CD4-positive, alpha-beta T cell (primary cell): Measurements from ENCODE around the gene SHROOM2. TPM values are rescaled to one million over a fixed set of nuclear protein-coding genes. Genes with fewer than 3 reads are reported as not detected.

Experiments used
- ATAC-seq: fragments of 200-7000 bp; cut with Tn5 transposase; one replicate; pipeline ENCODE4 v1.10.0; 2022; ENCODE audit warnings: mild to moderate bottlenecking; ENCODE audit not compliant: poor library complexity
- CTCF ChIA-PET: fragments of 350-600 bp; sonication (Branson Sonifier 250); formaldehyde crosslinking; loops from one replicate; lab custom pipeline; 2021; ENCODE audit warnings: antibody characterized with exemption, inconsistent platforms; lab: Charles Lee
- POLR2A ChIA-PET: fragments of 350-600 bp; sonication (Branson Sonifier 250); formaldehyde crosslinking; loops from one replicate; lab custom pipeline; 2021; ENCODE audit warnings: antibody characterized with exemption, inconsistent platforms; lab: Charles Lee
- DNase-seq, 14 experiments: peaks; one replicate each; pipeline ENCODE4 v3.0.0-alpha.2; 2013 to 2020; ENCODE audit warnings: mixed read lengths in 2 of 14
- H3K27ac ChIP-seq, 2 donors: one replicate each; pipeline versions ENCODE4 v1.5.1 to v1.7.0; 2013; ENCODE audit warnings: low read length in 2 of 2, low read depth in 1 of 2, mild to moderate bottlenecking in 1 of 2
- H3K27me3 ChIP-seq, 2 experiments: 1 replicate in 1 of 2; 2 replicates in 1 of 2; pipeline versions ENCODE4 v1.6.1 to v1.7.0; 2013; ENCODE audit warnings: low read length in 2 of 2, control low read depth in 1 of 2, mild to moderate bottlenecking in 1 of 2, moderate library complexity in 1 of 2; ENCODE audit not compliant: insufficient read depth in 2 of 2, control insufficient read depth in 1 of 2
- H3K36me3 ChIP-seq: one replicate; pipeline ENCODE4 v1.6.1; 2013; ENCODE audit warnings: low read length, control low read depth; ENCODE audit not compliant: insufficient read depth
- H3K4me1 ChIP-seq: one replicate; pipeline ENCODE4 v1.6.1; 2013; ENCODE audit warnings: low read length, control low read depth; ENCODE audit not compliant: insufficient read depth
- H3K4me3 ChIP-seq: one replicate; pipeline ENCODE4 v1.5.1; 2013; ENCODE audit warnings: mild to moderate bottlenecking, low read length, moderate library complexity
- H3K9me3 ChIP-seq, 2 experiments: 1 replicate in 1 of 2; 2 replicates in 1 of 2; pipeline versions ENCODE4 v1.6.1 to v1.7.0; 2013; ENCODE audit warnings: low read length in 2 of 2, mild to moderate bottlenecking in 2 of 2, control low read depth in 1 of 2, moderate library complexity in 1 of 2; ENCODE audit not compliant: control insufficient read depth in 1 of 2, insufficient read depth in 1 of 2
- H3K27ac Mint-ChIP-seq: one replicate; pipeline ENCODE4 v1.8.0; 2020; ENCODE audit warnings: mixed read lengths
- H3K27me3 Mint-ChIP-seq: one replicate; pipeline ENCODE4 v1.8.0; 2021; ENCODE audit warnings: mixed read lengths
- H3K36me3 Mint-ChIP-seq: one replicate; pipeline ENCODE4 v1.8.0; 2021; ENCODE audit warnings: low read depth, mixed read lengths
- H3K4me1 Mint-ChIP-seq: one replicate; pipeline ENCODE4 v1.8.0; 2021; ENCODE audit warnings: low read depth, mixed read lengths
- H3K4me3 Mint-ChIP-seq: one replicate; pipeline ENCODE4 v1.8.0; 2020; ENCODE audit warnings: mild to moderate bottlenecking, mixed read lengths
- H3K9me3 Mint-ChIP-seq: one replicate; pipeline ENCODE4 v1.8.0; 2020; ENCODE audit warnings: mixed read lengths
- CTCF ChIP-seq: fragments of 200-600 bp; IDR thresholded peaks from one replicate; pipeline ENCODE4 v1.8.0; 2022; ENCODE audit warnings: antibody characterized with exemption, mild to moderate bottlenecking
- intact Hi-C, 2 experiments: fragments of 100-400 bp; cut with DNase I in 1 of 2; cut with micrococcal nuclease in 1 of 2; formaldehyde crosslinking; loops; one replicate each; pipeline versions ENCODE4 v1.15.1 to v1.9.0; 2023 to 2025; cut with DNase I, micrococcal nuclease
- total RNA-seq, 174 experiments: library from RNA in 2 of 174; stranded (reverse) in 2 of 174; gene quantifications; one replicate each; pipeline ENCODE4 v1.2.3 and lab custom pipeline; 2021 to 2026

Gene SHROOM2
- total RNA-seq, 2 experiments from 2014 or later: not detected

GRCh38 chrX:9786798-9787635, 788 bp downstream of the SHROOM2 start:
- no peaks in the 10 kb centered on the region for H3K4me1 Mint-ChIP-seq
- Histone ChIP-seq H3K27ac (no peak overlapping the region), H3K9me3 (no peaks in the 10 kb centered on the region), H3K4me1 (no peaks in the 10 kb centered on the region), H3K36me3 (no peaks in the 10 kb centered on the region), H3K27me3 (peaks cover 15 to 27% of the 10 kb centered on the region in 2 experiments), H3K4me3 (no peak overlapping the region)
- no peak for DNase-seq
- CTCF ChIA-PET: no interaction called here
- H3K4me3 Mint-ChIP-seq: no peak overlapping the region
- ATAC-seq: no peak
- TF ChIP-seq CTCF: no peak
- H3K27ac Mint-ChIP-seq: no peak overlapping the region
- intact Hi-C loops: no loop called here
- H3K9me3 Mint-ChIP-seq: no peaks in the 10 kb centered on the region
- H3K27me3 Mint-ChIP-seq: peaks cover 26% of the 10 kb centered on the region
- POLR2A ChIA-PET: interaction anchor here (0.7 kb wide), 1 partner anchor 11 kb away, joined by 4 read pairs; no protein-coding TSS in a partner anchor
- no peaks in the 10 kb centered on the region for H3K36me3 Mint-ChIP-seq

GRCh38 chrX:9788911-9789310, 2.7 kb downstream of the SHROOM2 start:
- intact Hi-C loops: no loop called here
- peaks cover 19% of the 10 kb centered on the region for H3K27me3 Mint-ChIP-seq
- H3K4me1 Mint-ChIP-seq: no peaks in the 10 kb centered on the region
- no peaks in the 10 kb centered on the region for H3K9me3 ChIP-seq
- H3K4me3 Mint-ChIP-seq: no peak overlapping the region
- no peak for ATAC-seq
- no peak for TF ChIP-seq CTCF
- H3K27me3 ChIP-seq: peaks cover 15 to 27% of the 10 kb centered on the region in 2 experiments
- H3K36me3 Mint-ChIP-seq: no peaks in the 10 kb centered on the region
- H3K4me1 ChIP-seq: no peaks in the 10 kb centered on the region
- no peak overlapping the region for H3K4me3 ChIP-seq
- H3K36me3 ChIP-seq: no peaks in the 10 kb centered on the region
- no peak overlapping the region for H3K27ac ChIP-seq
- ChIA-PET CTCF (no interaction called here), POLR2A (no interaction called here)
- H3K9me3 Mint-ChIP-seq: no peaks in the 10 kb centered on the region
- H3K27ac Mint-ChIP-seq: no peak overlapping the region
- no peak for DNase-seq

GRCh38 chrX:9789555-9789954, 3.3 kb downstream of the SHROOM2 start:
- CTCF ChIA-PET: no interaction called here
- DNase-seq (no peak), ATAC-seq (no peak)
- Histone ChIP-seq H3K27ac (no peak overlapping the region), H3K36me3 (no peaks in the 10 kb centered on the region), H3K27me3 (peaks cover 15 to 25% of the 10 kb centered on the region in 2 experiments), H3K9me3 (no peaks in the 10 kb centered on the region), H3K4me1 (no peaks in the 10 kb centered on the region), H3K4me3 (no peak overlapping the region)
- Mint-ChIP-seq H3K4me1 (no peaks in the 10 kb centered on the region), H3K4me3 (no peak overlapping the region), H3K9me3 (no peaks in the 10 kb centered on the region), H3K27me3 (peaks cover 19% of the 10 kb centered on the region), H3K36me3 (no peaks in the 10 kb centered on the region), H3K27ac (no peak overlapping the region)
- POLR2A ChIA-PET: no interaction called here
- TF ChIP-seq CTCF: no peak
- intact Hi-C loops: no loop called here
